GM21576 (cell line): ENCODE measurements around the gene NEURL4.
"Not testable (repeated sequence)": the region's sequence is repeated elsewhere in the genome, so short reads cannot be mapped to it uniquely, and the experiment has no call there.

Source experiments
- ATAC-seq: cut with Tn5 transposase; IDR thresholded peaks from one replicate; pipeline ENCODE4 v1.9.1; 2021; ENCODE audit warnings: mild to moderate bottlenecking, moderate library complexity; ENCODE audit not compliant: unreplicated experiment

Gene NEURL4

DNA sequence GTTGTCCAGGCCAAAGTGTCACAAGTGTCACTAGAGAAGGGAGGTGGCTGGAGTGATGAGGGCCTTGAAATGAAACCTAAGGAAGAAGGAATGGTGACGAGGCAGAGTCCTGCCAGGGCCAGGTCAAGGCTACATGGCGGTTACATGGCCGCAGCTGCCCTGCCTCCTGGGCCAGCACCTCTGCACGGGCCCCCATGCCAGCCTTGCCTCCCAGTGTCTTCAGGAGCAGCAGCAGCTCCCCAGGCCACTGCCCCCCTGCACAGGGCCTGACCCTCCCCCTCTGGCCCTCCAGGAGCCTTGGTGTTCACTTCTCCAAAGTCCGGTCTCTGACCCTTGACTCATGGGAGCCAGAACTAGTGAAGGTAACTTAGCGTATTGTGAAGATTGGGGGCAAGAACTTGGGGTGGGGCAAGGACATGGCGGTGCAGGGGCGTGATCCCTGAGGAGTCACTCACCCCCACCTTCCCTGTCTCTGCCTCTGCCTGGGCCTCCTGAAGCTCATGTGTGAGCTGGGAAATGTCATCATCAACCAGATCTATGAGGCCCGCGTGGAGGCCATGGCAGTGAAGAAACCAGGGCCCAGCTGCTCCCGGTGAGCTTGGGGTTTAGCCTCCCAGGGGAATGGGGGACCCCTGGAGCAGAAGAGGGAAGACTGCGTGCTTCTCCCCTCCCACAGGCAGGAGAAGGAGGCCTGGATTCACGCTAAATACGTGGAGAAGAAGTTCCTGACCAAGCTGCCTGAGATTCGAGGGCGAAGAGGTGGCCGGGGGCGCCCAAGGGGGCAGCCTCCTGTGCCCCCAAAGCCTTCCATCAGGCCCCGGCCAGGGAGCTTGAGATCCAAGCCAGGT lies 18.7 kb upstream of the NEURL4 start:
- no peak for ATAC-seq

DNA sequence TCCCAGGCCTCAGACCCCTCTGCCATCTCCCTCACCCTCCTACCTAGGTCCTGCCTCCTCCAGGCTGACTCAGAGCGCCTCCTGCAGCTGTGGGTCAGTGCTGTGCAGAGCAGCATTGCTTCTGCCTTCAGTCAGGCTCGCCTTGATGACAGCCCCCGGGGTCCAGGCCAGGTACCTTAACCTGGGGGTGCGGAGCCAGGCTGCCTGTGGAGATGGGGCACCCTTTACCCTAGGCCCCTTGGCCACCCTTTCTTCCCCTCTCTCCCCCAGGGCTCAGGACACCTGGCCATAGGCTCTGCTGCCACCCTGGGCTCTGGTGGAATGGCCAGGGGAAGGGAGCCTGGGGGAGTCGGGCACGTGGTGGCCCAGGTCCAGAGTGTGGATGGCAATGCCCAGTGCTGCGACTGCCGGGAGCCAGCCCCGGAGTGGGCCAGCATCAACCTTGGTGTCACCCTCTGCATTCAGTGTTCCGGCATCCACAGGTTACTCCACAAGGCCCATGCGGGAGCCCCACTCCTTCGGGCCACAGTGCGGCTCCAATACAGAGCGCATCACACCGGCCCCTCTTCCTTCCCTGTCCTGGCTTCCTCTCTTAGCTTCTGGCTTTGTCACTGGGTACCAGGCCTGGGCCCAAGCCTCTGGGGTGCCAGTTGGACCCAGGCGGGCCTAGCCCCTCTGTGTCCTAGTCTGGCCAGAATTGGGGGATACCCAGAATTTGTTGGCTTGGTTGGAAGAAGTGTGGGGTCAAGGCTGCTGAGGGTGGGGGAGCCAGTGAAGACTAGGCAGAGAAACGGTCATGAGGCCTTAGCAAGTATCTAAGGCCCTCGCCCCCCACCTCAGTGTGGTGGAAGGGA lies 17.9 kb upstream of the NEURL4 start:
- ATAC-seq: no peak

DNA sequence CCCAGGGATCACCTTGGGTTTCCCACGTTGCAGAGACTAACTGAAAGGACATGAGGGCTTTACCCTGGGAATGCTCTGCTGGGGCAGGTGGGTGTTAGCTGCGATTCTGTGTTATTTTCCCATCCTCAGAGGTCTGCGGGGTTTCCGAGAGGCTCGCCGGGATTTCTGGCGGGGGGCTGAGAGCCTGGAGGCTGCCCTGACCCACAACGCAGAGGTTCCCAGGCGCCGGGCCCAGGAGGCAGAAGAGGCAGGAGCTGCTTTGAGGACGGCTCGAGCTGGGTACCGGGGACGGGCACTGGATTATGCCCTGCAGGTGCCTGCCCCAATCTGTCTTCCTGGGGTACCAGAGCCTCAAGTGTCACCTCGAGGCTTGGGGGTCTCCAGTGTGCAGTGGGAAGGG lies 14.1 kb upstream of the NEURL4 start:
- ATAC-seq: no peak

DNA sequence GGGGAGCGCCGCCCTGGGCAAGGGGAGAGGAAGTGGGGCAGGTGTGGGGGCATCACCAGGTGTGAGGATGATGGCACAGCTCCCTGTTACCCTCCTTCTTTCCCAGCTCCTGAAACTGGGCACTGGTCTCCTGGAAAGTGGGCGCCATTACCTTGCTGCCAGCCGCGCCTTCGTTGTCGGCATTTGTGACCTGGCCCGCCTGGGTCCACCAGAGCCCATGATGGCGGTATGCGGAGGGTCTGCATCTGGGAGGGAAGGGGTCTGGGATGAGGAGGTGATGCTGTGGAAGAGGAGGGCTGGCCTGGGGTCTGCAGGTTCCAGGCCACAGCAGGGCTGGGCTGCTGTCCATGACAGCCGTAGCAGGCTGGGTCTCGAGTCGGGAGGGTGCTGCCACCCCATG lies 12.7 kb upstream of the NEURL4 start:
- no peak for ATAC-seq

DNA sequence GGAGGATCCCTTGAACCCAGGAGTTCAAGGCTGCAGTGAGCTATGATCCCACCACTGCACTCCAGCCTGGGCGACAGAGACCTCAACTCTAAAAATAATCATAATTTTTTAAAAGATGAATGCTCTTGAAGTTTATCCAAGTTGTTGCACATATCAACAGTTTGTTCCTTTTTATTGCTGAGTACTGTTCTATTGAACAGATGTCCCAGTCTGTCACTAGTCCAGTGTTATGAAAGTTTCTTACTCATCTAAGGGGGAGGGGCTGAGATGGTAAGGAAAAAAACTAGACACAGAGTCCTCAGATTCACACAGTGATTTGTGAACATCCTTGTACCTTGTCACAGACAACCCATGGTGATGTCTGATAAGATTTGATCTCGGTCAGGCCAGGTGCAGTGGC lies 11.0 kb upstream of the NEURL4 start:
- no peak for ATAC-seq

DNA sequence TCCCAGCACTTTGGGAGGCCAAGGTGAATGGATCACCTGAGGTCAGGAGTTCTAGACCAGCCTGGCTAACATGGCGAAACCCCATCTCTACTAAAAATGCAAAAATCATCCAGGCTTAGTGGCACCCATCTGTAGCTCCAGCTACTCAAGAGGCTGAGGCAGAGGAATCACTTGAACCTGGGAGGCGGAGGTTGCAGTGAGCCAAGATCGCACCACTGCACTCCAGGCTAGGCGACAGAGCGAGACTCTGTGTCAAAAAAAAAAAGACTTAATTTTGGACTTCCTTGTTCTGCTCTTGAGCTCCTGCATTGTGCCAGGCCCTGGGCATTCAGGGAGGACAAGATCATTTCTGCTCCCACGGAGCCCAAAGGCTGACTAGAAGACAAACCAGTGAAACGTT lies 8.5 kb upstream of the NEURL4 start:
- not testable (repeated sequence) for ATAC-seq

DNA sequence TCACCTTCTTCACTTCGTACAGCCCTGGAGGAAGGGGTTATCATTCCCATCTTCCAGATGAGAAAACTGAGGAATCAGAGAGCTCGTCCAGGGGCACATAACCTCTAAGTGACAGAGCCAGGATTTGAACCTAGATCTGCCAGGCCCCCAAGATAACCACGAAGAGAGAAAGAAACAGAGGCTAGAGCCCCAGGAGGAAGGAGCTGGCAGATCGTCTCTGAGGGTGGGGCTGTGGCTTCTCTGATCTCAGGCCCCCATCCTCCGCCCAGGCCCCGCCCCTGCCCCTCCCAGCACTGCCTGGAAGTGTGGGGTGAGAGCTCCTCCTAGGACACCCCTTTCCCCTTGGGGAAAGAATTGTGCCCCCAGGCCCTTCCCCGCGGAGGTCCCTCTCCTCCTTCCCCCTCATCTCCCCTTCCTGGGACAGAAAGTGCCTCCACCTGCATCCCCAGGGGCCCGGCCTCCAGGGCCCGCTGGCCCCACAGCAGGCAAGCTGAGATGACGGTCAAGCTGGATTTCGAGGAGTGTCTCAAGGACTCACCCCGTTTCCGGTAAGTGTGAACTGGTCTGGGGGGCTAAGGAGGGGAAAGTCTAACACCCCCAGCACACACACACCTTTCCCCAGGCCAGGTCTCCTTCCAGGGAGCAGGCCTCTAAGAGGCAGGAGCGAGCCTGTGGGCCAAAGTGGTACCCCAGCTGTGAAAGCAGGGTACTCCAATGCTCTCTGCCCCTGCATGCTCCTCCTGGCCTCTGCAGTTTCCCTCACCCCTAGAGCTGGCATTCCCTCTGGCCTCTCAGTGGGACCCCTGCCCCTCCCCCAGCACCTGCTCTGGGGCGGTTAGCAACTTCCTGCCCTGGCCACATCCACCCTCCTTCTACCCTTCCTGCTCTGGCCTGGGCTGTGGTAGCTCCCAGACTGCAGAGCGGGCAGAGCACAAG lies 7.4 kb upstream of the NEURL4 start, which contains the start of gene ACAP1:
Gene ACAP1, plus strand, starts transcription at position 290 of the 936 bp plus-strand sequence. Its CDS starts 206 bp downstream, at position 496.
- peak; percentile 53 for ATAC-seq

DNA sequence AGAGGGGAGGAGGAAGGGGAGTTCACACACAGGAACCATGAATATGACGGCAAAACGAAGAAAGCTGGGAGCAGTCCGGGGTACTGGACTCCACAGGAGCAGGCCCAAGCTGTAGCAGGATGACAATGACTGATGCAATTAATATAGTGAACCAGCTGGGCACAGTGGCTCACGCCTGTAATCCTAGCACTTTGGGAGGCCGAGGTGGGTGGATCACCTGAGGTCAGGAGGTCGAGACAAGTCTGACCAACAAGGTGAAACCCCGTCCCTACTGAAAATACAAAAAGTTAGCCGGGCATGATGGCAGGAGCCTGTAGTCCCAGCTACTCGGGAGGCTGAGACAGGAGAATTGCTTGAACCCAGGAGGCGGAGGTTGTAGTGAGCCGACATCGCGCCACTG lies 6.6 kb upstream of the NEURL4 start:
- ATAC-seq: not testable (repeated sequence)

DNA sequence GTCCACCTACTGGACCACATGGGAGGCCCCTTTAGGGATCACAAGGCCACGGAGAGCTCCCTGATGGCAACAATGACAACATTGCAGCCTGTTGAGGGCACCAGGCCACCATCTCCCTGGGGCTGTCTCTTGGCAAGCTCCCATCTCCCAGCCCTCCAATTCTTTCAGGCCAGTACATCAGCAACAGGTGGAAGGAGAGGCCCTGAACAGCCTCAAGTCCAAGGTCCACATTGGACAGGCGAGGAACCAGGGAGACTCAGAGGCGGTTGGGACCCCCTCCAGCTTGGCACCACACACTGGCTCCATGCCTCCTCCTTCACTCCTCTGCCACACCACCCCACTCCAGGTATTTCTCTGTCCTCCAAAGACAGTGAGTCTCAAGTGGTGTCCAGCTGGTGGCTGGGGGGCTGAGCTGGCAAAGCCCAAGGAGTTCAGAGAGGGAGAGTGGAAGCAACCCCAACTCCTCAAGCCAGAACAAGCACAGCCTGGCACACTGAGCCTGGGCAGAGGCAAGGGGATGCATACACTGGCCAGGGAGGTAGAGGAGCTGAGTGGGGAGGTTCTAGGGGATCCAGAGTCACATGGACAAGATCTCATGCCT lies 5.9 kb upstream of the NEURL4 start:
- ATAC-seq: no peak

DNA sequence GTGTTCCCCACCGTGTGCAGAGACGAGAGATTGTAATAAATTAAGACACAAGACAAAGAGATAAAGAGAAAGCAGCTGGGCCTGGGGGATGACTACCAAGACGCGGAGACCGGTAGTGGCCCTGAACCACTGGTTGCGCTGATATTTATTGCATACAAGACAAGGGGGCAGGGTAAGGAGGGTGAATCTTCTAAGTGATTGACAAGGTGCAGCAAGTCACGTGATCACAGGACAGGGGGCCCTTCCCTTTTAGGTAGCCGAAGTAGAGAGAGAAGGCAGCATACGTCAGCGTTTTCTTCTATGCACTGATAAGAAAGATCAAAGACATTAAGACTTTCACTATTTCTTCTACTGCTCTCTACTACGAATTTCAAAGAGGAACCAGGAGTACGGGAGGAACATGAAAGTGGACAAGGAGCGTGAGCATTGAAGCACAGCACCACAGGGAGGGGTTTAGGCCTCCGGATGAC lies 3.5 kb upstream of the NEURL4 start:
- not testable (repeated sequence) for ATAC-seq

DNA sequence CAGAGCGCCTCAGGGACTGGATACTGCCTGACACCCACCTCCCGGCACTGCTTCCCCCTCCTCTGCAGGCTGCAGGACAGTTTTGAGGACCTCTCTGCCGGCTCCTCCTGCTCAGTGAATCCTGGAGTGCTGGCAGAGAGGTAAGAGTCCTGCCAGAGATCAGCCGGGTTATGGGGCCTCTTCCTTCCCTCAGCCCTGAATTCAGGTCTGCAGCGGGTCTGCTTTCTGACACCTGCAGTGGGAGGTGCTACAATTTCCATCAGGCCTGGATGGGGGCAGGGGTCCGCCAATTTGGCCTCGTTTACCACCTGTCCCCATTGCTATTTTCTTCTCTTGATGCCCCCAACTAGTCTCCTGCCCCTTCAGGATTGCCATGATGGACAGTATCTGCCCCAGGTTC lies 3.0 kb upstream of the NEURL4 start:
- no peak for ATAC-seq

DNA sequence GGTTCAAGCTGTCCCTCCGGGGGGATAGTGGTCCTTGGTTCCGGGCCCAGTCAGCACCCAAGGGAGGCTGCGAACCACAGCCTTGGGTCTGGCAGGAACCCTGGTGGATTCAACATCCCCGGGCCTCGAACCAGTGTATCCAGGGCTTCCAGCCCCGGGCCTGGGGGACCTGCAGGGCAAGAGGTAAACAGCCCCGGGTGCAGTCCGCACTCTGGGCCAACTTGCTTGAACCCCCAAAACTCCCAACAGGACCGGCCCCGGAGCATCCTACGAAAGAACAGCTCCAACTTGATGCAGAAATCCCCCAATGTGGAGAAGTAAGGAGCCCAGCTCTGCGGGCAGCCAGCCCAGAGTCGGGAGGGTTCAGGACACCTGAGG lies 1.5 kb upstream of the NEURL4 start:
- no peak for ATAC-seq

DNA sequence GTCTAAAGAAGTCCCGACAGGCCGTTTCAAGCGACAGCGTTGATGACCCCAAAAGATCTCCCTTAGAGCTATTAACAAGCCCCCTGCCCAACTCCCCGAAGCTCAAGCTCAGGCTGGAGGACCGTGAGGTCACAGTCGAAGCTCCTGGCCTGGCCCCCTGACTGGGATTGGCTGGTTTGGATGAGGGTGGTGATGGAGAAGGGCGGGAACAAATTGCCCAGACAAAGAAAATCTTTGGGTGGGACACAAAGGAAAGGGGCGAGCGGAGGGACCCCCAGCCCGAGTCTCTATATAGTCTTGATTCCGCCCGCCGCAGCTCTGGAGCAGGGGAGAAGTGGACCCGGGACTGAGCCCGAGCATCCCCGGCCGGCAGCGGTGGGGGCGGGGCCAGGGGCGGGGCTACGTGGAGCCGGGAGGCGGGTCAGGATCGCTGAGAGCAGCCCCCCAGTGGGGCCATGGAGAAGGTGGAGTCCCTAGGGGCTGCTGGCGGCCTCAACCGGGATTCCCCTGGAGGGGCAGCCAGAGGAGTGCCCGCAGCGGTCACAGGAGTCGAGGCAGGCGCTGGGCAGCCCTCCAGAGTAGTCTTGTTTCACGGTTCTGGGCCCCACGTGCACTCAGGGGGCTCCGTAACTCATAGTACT lies 982 bp upstream of the NEURL4 start:
- peak; percentile 32 for ATAC-seq

DNA sequence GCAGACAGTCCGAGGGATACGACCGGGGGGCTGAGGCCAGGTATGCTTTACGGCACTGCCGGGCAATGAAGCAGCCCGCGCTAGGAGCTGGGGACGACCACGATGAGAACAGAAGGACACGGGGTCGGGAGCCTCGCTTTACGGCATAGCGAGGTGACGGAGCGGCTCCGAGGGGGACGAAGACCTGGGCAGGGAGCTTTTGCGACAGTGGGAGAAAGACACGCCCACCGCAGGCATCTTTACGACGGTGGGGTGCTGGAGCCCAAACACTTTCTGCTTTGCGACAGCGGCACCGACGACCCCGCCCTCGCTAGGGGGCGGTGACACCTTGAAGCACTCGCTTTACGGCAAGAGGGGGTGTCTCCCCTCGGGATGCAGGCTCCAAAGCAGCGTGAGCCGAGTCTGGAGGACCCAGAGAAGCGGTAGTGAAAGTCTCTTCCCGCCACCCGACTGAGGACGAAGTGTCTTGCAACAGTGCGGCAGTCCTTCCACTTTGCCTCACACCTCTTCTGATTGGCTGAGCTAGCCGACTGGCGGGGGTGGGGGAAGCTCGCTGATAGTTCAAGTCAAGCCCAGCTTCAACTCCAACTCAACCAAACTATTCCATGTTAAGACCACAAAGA lies 350 bp upstream of the NEURL4 start:
- peak; percentile 46 for ATAC-seq

DNA sequence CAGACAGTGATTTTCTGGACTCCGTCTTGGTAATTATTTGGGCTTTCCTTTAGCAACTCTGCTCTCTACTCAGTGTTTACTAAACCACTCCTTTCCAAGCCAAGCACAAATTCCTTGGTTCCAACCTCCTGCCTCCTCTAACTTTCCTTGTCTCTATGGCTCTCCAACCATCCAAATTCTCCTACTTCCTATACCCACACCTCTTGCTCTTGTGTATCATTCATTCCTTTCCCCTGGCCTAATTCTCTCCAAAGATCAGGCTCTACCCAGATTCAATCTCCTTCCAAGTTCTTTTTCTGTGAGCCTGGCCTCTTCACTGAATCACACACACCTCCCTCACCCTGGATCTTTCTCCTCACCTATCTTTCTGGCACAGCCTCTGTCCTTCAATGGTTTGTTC lies 1.1 kb downstream of the NEURL4 start:
- ATAC-seq: no peak

DNA sequence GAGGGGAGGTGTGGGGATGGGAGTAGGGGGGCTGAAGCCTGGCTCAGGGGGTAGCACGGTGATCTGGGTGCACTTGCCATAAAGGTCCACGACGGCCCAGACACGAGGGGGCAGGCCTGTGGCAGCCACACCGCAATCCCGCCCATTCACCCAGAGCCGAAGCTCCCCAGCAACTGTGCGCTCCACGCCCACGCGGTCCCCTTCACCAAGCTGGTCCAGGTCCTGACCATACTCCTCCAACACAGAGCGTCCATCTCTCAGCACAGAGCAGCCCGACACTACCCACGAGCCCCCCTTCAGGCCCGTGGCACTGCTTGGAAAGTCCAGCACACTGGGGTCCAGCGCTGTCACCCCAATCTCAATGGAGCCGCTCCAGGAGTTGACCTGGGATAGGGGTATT lies 1.6 kb downstream of the NEURL4 start:
- ATAC-seq: no peak

DNA sequence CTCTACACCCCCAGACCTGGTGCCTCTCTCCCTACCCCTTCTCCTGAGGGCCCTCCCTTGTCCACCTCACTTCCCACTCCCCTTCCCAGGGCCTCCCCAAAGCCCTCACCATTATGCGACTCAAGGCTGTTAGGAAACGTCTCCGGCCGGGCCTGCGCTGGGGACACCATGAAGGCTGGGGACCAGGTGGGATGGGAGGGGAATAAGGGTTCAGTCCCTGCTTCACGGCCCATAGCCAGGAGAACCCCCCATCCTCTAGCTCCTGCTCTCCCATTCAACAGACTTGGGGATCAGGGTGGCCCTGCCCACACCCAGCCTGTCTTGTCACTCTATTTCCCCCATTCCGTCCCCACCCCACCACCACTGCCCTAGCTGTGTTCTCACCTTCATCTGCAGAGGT lies 2.1 kb downstream of the NEURL4 start:
- no peak for ATAC-seq

DNA sequence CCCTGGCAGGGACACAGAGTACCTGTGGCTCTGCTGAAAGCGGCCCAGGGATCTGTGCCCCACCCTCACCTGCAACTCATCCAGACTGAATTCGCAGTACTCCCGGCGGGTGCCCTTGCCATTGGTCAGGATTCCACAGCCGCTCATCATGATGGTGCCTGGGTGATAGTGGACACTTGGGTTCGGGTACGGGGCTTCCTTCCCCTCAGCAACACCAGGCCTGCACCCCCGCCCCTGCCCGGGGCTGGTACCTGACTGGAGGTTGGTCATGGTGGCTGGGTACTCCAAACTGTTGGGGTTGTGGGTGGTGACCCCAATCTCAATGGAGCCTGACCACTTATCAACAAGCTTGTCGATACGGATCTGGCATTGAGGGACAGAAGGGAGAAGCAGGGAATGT lies 2.9 kb downstream of the NEURL4 start:
- ATAC-seq: no peak

DNA sequence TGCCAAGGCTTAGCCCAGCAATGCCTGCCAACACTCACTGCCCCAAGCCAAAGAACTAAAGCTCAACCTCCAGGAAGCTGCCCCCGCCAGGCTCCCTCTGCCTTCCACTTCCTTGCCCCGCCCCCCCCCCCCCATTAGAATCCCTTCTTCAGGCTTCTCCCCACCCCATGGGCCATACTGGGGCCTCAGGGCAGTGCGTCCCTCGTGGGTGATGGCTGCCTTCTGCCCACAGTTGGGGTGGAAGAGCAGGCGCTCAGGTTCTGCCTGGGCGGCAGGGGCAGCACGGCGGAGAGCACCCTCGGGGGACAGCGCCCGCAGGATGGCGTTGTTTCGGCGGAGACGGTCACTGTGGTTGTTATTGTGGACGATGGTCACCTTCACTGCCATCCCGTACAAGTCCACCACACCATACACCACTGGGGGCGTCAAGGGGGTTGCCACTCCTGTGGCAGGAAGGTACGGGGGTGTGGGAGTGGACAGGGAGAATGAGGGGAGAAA lies 4.1 kb downstream of the NEURL4 start:
- no peak for ATAC-seq
